Glutamatergic neuron (in vitro differentiated cells): ENCODE data around the gene CEP95. TPM values are rescaled to one million over a fixed set of nuclear protein-coding genes. Genes with fewer than 3 reads are reported as not detected.

ENCODE experiments used
- DNase-seq: peaks from one replicate; pipeline ENCODE4 v3.0.0; 2022
- H3K27ac Mint-ChIP-seq: one replicate; pipeline ENCODE4 v1.8.0; 2020; ENCODE audit warnings: mild to moderate bottlenecking, mixed read lengths, inconsistent platforms; ENCODE audit not compliant: unreplicated experiment
- H3K27me3 Mint-ChIP-seq: one replicate; pipeline ENCODE4 v1.8.0; 2020; ENCODE audit warnings: mild to moderate bottlenecking, moderate library complexity, mixed read lengths, inconsistent platforms; ENCODE audit not compliant: unreplicated experiment
- H3K36me3 Mint-ChIP-seq: one replicate; pipeline ENCODE4 v1.8.0; 2020; ENCODE audit warnings: mild to moderate bottlenecking, mixed read lengths, inconsistent platforms; ENCODE audit not compliant: unreplicated experiment
- H3K4me1 Mint-ChIP-seq: one replicate; pipeline ENCODE4 v1.8.0; 2020; ENCODE audit warnings: mild to moderate bottlenecking, low read depth, mixed read lengths, inconsistent platforms; ENCODE audit not compliant: unreplicated experiment
- H3K4me3 Mint-ChIP-seq: one replicate; pipeline ENCODE4 v1.8.0; 2020; ENCODE audit warnings: mild to moderate bottlenecking, mixed read lengths, inconsistent platforms; ENCODE audit not compliant: unreplicated experiment
- H3K9me3 Mint-ChIP-seq: one replicate; pipeline ENCODE4 v1.8.0; 2020; ENCODE audit warnings: mild to moderate bottlenecking, moderate library complexity, mixed read lengths, inconsistent platforms; ENCODE audit not compliant: unreplicated experiment
- total RNA-seq: library from RNA; stranded (reverse); fragmentation: NEBNext Ultra II Directional; extraction: Animal tissue kit (Norgen Biotek cat#: 25700); gene quantifications from one replicate; pipeline ENCODE4 v1.2.1, GENCODE V29; 2021; ENCODE audit not compliant: unreplicated experiment
- TF ChIP-seq, protein P1 (sequence below): fragments of 200-600 bp; sonication (generic); IDR thresholded peaks from one replicate; pipeline ENCODE4 v1.5.0; 2021; ENCODE audit not compliant: partially characterized antibody, unreplicated experiment

Gene CEP95
- total RNA-seq, 1 donor from 2014 or later = 120 TPM

DNA sequence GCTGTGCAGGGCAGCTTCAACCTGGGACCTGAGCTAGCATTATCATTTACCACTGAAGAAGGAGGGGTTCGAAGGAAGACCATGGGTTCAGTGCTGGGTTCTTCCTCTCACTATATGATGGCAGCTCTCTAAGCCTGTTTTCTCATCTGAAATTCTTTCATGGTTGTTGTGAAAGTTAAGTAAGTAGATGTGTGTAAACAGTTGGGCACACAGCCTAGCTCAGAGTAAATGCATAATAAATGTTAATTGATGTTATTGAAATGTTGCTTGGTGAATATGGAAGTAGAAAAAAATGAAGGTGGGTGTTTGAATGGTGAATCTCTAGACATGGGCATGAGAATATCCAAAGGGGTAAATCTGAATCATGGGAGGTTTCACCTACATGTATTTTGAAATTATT, 9.1 kb downstream of the CEP95 start:
- Mint-ChIP-seq H3K36me3 (no peaks in the 10 kb centered on the region), H3K4me1 (peaks cover 2% of the 10 kb centered on the region), H3K9me3 (no peaks in the 10 kb centered on the region), H3K27ac (no peak overlapping the region), H3K27me3 (no peaks in the 10 kb centered on the region), H3K4me3 (no peak overlapping the region)
- DNase-seq = no peak
- TF ChIP-seq, protein P1, sequence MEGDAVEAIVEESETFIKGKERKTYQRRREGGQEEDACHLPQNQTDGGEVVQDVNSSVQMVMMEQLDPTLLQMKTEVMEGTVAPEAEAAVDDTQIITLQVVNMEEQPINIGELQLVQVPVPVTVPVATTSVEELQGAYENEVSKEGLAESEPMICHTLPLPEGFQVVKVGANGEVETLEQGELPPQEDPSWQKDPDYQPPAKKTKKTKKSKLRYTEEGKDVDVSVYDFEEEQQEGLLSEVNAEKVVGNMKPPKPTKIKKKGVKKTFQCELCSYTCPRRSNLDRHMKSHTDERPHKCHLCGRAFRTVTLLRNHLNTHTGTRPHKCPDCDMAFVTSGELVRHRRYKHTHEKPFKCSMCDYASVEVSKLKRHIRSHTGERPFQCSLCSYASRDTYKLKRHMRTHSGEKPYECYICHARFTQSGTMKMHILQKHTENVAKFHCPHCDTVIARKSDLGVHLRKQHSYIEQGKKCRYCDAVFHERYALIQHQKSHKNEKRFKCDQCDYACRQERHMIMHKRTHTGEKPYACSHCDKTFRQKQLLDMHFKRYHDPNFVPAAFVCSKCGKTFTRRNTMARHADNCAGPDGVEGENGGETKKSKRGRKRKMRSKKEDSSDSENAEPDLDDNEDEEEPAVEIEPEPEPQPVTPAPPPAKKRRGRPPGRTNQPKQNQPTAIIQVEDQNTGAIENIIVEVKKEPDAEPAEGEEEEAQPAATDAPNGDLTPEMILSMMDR = no peak

DNA sequence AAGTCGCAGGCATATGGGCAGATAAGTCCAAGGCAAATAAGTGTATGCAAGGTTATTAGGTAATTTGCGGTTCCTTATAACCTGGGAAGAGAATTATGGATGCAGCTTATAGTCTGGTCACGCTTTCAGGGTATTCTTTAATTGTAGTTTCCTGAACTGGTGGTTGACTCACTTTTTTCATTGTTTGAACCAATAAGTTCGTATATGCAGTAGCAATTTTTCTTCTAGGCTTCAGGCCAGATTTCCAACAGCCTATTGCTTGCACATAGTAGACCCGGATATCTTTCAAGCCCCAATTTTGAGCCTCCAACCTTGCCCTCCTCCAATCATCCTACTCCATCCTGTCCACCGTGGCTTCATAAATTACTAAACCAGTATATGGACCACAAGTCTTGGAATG, 12.8 kb downstream of the CEP95 start:
- no peaks in the 10 kb centered on the region for H3K27me3 Mint-ChIP-seq
- H3K36me3 Mint-ChIP-seq = no peaks in the 10 kb centered on the region
- peaks cover 2% of the 10 kb centered on the region for H3K9me3 Mint-ChIP-seq
- peaks cover 2% of the 10 kb centered on the region for H3K4me1 Mint-ChIP-seq
- no peak overlapping the region for H3K4me3 Mint-ChIP-seq
- no peak for DNase-seq
- TF ChIP-seq, protein P1 = no peak
- no peak overlapping the region for H3K27ac Mint-ChIP-seq

DNA sequence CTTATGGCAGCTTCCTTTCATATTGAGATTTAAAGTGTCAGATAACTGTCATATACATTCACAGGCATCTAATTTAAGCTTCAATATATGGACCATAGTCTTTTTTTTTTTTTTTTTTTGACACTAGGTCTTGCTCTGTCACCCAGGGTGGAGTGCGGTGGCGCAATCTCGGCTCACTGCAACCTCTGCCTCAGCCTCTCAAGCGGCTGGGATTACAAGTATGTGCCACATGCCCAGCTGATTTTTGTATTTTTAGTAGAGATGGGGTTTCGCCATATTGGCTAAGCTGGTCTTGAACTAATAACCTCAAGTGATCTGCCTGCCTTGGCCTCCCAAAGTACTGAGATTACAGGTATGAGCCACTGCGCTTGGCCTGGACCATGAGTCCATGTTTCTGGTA, 13.6 kb downstream of the CEP95 start:
- no peak for DNase-seq
- H3K36me3 Mint-ChIP-seq = no peaks in the 10 kb centered on the region
- peaks cover under 1% of the 10 kb centered on the region for H3K4me1 Mint-ChIP-seq

DNA sequence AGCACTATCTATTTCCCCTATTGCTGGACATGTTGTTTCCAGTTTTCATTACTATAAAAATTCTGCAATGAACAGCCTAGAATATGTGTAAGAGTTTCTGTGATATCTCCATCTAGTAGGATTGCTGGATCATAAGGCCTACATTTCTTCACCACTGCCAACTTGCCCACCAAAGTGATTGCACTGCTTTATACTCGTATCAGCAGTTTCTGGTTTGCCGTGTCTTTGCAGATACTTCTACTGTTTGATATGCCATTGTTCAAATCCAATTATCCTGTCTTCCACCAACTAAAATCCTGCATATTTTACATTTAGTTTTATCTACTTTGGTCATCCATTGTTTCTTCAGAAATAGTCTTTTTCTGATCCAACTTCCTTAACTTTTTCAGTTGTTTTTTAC, 21.1 kb downstream of the CEP95 start:
- H3K4me3 Mint-ChIP-seq = no peak overlapping the region
- no peaks in the 10 kb centered on the region for H3K27me3 Mint-ChIP-seq
- no peaks in the 10 kb centered on the region for H3K9me3 Mint-ChIP-seq
- no peaks in the 10 kb centered on the region for H3K36me3 Mint-ChIP-seq
- no peaks in the 10 kb centered on the region for H3K4me1 Mint-ChIP-seq
- DNase-seq = no peak
- H3K27ac Mint-ChIP-seq = no peak overlapping the region
- TF ChIP-seq, protein P1 = no peak

More for the DNA sequence above, 13.6 kb downstream of the CEP95 start:
- TF ChIP-seq, protein P1 = no peak
- no peak overlapping the region for H3K27ac Mint-ChIP-seq
- no peaks in the 10 kb centered on the region for H3K27me3 Mint-ChIP-seq
- H3K9me3 Mint-ChIP-seq = peaks cover 2% of the 10 kb centered on the region
- H3K4me3 Mint-ChIP-seq = no peak overlapping the region

DNA sequence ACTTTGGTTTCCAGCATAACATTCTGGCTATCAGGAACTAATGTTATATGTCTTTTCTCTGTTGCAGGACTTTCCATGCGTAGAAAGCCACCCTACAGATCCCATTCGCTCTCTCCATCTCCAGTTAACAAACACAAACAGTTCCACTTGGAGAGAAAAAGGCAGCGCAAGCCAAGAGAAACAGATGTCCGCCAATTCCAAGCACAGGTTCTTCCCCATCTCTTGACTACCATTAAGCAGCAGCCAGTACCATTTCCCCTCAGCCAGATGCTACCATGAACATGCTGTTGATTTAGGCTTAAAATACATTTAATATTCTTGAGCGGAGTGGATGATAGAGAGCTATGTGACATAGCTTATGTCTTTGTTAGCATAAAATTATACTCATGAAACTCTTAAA, 22.4 kb downstream of the CEP95 start:
- no peak overlapping the region for H3K27ac Mint-ChIP-seq
- no peaks in the 10 kb centered on the region for H3K36me3 Mint-ChIP-seq
- no peak for DNase-seq
- no peaks in the 10 kb centered on the region for H3K9me3 Mint-ChIP-seq
- no peaks in the 10 kb centered on the region for H3K27me3 Mint-ChIP-seq
- no peak overlapping the region for H3K4me3 Mint-ChIP-seq
- TF ChIP-seq, protein P1 = no peak
- no peaks in the 10 kb centered on the region for H3K4me1 Mint-ChIP-seq
